ENCODE data around the gene NOD2.

The NOD2 gene

GRCh38 chr16:50718061-50718760 lies 24.8 kb downstream of the NOD2 start:
- peak; percentile 49 for DNase-seq

GRCh38 chr16:50718761-50719400 lies 25.5 kb downstream of the NOD2 start:
- DNase-seq: no peak

GRCh38 chr16:50719401-50720337 lies 26.3 kb downstream of the NOD2 start:
- no peak for DNase-seq

GRCh38 chr16:50721549-50722404 lies 28.4 kb downstream of the NOD2 start:
- DNase-seq: no peak

- no peak for DNase-seq
Observed at GRCh38 chr16:50722405-50722737, 29.0 kb downstream of the NOD2 start.

- no peak for DNase-seq
Observed at GRCh38 chr16:50722960-50723359, 29.6 kb downstream of the NOD2 start.

GRCh38 chr16:50724306-50724705 lies 30.9 kb downstream of the NOD2 start:
- DNase-seq: no peak

- DNase-seq: no peak
Observed at GRCh38 chr16:50731130-50731988, 38.0 kb downstream of the NOD2 start.

- DNase-seq: no peak
Observed at GRCh38 chr16:50731989-50732832, 38.8 kb downstream of the NOD2 start.

- DNase-seq: no peak
Observed at GRCh38 chr16:50733468-50733867, 40.1 kb downstream of the NOD2 start.

- DNase-seq: no peak
Observed at GRCh38 chr16:50735629-50736122, 42.3 kb downstream of the NOD2 start.

GRCh38 chr16:50736448-50736847 lies 43.0 kb downstream of the NOD2 start:
- no peak for DNase-seq

GRCh38 chr16:50737420-50737959 lies 44.1 kb downstream of the NOD2 start:
- peak; percentile 34 for DNase-seq

GRCh38 chr16:50739031-50739430 lies 45.6 kb downstream of the NOD2 start:
- no peak for DNase-seq

GRCh38 chr16:50740736-50741135 lies 47.3 kb downstream of the NOD2 start:
- no peak for DNase-seq

- no peak for DNase-seq
Observed at GRCh38 chr16:50741225-50741780, 47.9 kb downstream of the NOD2 start.

- peak; percentile 99 for DNase-seq
Observed at GRCh38 chr16:50741781-50742575, 48.6 kb downstream of the NOD2 start, which contains the start of gene CYLD. CYLD (plus strand) TSS chr16:50742086; CDS start chr16:50749699, 7,613 bp downstream.

- DNase-seq: peak; percentile 24
Observed at GRCh38 chr16:50742576-50743200, 49.3 kb downstream of the NOD2 start.
